Measurements from ENCODE around the gene EFEMP2. TPM values are rescaled to one million over a fixed set of nuclear protein-coding genes. Genes with fewer than 3 reads are reported as not detected.

The EFEMP2 gene
- 1 to 10 TPM; 1.0 to 2.9 (median 2.0) TPM for total RNA-seq

DNA sequence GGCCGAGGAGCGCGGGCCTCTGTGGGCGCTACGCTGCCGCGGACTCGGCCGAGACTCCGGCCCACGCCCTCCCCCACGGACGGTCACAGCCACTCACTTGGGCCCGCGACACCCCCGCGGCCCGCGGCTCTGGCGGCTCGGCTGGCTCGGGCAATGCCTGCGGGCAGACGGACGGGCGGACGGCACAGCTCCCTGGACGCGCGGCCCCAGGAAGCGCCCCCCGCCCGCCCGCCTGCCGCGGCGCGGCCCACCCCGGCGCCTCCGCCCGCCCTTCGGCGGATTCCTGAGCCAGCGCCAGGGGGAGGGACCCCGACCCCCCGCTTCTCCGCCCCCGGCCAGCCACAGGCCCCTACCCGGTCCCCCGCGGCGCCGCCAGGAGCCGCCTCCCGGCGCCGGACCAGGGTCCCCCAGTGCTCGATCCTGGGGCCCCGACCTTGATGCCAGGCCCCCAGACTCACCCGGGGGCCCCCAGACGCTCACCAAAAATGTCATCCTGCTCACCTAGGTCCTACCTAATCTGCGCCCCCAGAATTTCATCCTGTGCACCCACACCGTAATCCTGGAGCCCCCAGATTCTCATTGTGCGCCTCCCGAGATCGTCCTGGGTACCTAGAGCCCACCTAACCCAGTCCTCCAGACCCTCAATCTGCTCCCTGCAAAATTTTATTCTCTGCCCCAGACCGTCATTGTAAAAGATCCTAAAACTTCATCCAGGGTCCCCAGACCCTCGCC is at the start of gene EFEMP2:
TSS of gene EFEMP2 (minus strand) at position 215 of the 732 bp plus-strand sequence. CDS start 446 bp downstream, outside the sequence.
- no peaks in the 10 kb centered on the region for H3K36me3 Mint-ChIP-seq (ENCODE audit: insufficient read depth)
- H3K9me3 Mint-ChIP-seq, result no peaks in the 10 kb centered on the region
- DNase-seq (no peak), ATAC-seq (peak in 1 of 2 donors; percentile 8)
- H3K27me3 Mint-ChIP-seq (ENCODE audit: low read depth), result no peaks in the 10 kb centered on the region
- peak within 1 kb of the TSS; percentile 84 for H3K4me3 Mint-ChIP-seq
- peaks cover 21% of the 10 kb centered on the region for H3K4me1 Mint-ChIP-seq (ENCODE audit: low read depth)

DNA sequence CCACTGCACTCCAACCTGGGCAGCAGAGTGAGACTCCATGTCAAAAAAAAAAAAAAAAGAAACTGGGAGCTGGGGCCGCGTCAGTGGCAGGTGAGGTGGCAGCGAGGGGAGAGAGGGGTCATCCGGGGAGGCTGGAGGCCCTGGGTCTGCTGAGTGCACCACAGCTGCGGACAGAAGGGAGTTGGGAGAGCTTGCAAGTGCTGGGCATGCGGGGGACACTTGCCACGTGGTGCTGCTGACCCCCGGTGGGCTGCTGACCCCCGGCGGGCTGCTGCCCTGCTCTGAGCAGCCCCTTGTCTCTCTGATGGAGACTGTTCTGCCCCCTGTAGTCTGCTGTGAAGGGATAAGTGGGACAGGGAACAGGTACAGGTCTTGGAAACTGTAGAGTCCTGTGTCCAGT is 49.3 kb upstream of the EFEMP2 start:
- no peak for ATAC-seq
- DNase-seq, result no peak
- peak overlapping the region; percentile 7 for H3K4me3 Mint-ChIP-seq
- no peaks in the 10 kb centered on the region for H3K9me3 Mint-ChIP-seq
- no peaks in the 10 kb centered on the region for H3K27me3 Mint-ChIP-seq (ENCODE audit: low read depth)
- peaks cover 8% of the 10 kb centered on the region for H3K36me3 Mint-ChIP-seq (ENCODE audit: insufficient read depth)
- H3K4me1 Mint-ChIP-seq (ENCODE audit: low read depth), result peaks cover 30% of the 10 kb centered on the region

DNA sequence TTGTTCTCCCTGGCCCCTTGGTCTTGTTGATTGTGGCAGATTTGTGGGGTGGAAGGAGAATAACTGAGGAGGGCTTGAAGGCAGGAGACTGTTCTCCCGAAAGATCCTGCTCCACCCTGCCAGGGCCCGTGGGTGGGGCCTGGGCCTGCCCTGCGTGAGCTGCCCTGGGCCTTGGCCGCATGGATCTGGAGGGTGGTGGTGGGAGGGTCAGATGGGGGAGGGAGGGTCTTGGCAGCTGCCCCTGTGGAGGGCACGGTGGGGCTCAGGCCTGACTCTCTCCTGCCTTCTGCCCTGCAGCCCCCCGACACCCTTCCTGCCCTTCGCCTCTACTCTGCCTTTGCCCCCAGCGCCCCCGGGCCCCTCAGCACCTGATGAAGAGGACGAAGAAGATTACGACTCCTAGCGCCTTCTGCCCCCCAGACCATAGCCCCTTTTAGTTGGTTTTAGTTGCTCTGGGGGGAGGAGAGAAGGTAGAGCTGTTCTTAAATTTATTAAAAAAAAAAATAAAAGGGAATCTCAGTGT is 48.5 kb upstream of the EFEMP2 start:
- DNase-seq (no peak), ATAC-seq (no peak)
- Mint-ChIP-seq H3K9me3 (no peaks in the 10 kb centered on the region), H3K4me1 (ENCODE audit: low read depth) (peaks cover 35% of the 10 kb centered on the region), H3K36me3 (ENCODE audit: insufficient read depth) (peaks cover 8% of the 10 kb centered on the region), H3K4me3 (peak overlapping the region; percentile 92), H3K27me3 (ENCODE audit: low read depth) (no peaks in the 10 kb centered on the region)

DNA sequence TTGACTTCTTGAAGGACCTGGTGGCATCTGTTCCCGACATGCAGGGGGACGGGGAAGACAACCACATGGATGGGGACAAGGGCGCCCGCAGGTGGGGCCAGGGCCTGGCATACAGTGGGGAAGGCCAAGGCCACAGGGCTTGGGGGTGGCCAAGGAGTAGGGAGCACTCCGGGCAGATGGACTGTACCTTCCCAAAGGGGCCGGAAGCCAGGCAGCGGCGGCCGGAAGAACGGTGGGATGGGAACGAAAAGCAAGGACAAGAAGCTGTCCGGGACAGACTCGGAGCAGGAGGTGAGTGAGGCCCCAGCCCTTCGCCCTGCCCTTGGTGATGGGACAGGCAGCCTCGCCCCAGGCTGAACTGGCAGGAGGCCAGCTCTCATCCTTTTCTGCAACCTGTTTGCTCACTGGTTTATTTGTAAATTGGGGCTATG is 47.8 kb upstream of the EFEMP2 start:
- Mint-ChIP-seq H3K9me3 (no peaks in the 10 kb centered on the region), H3K36me3 (ENCODE audit: insufficient read depth) (peaks cover 8% of the 10 kb centered on the region), H3K4me1 (ENCODE audit: low read depth) (peaks cover 36% of the 10 kb centered on the region), H3K27me3 (ENCODE audit: low read depth) (no peaks in the 10 kb centered on the region), H3K4me3 (peak overlapping the region; percentile 92)
- DNase-seq (no peak), ATAC-seq (no peak)

DNA sequence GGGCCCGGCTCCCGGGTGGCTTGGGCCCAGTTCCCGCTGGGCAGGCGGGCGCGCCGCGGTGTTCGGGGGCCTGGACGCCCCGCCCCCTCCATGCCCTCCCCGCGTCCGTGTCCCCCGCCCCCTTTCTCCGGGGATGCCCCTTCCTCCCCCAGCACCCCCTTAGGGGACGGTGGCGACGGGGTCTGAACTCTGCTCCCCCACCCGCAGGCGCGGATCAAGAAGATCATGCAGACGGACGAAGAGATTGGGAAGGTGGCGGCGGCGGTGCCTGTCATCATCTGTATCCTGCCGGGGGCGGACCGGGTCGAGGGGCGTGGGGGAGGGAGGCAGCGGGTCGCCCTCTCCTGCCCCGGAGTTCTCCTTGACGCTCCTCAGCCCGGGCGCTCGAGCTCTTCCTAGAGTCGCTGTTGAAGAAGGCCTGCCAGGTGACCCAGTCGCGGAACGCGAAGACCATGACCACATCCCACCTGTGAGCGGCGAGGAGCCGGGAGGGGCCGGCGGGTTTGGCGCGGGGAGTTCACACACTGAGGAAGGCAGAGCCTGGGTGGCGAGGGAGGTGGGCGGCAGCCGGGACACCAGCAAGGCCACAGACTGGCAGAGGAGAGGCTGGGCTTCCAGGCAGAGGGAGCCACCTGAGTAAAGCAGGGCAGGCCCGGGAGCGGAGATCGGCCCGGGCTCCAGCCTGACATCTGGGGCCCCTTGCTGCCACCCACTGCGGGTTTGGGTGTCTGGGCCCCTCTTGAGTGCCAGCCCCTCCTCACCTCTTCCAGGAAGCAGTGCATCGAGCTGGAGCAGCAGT is 47.2 kb upstream of the EFEMP2 start:
- peak overlapping the region; percentile 92 for H3K4me3 Mint-ChIP-seq
- peak; percentile 54 for DNase-seq
- H3K27me3 Mint-ChIP-seq (ENCODE audit: low read depth), result no peaks in the 10 kb centered on the region
- H3K4me1 Mint-ChIP-seq (ENCODE audit: low read depth), result peaks cover 42% of the 10 kb centered on the region
- H3K36me3 Mint-ChIP-seq (ENCODE audit: insufficient read depth), result peaks cover 8% of the 10 kb centered on the region
- H3K9me3 Mint-ChIP-seq, result no peaks in the 10 kb centered on the region
- peak; percentile 50 to 54 for ATAC-seq

DNA sequence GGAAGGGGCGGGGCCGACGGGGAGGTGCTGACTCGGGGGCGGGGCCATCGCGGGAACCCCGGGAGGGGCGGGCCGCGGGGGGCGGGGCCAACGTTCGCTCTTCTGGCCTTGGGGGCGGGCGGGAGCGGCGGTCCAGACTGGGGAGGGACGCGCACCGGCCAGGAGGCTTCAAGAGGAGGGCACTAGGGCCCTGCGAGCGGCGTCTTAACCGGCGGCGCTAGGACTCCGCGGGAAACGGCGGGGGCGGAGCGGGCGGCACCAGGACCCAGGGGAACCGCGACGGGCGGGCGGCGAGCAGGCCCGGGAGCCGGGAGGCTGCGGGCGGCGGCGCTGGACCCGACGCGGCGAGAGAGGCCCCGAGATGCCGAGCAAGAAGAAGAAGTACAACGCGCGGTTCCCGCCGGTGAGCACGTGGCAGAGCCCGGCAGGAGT is 46.6 kb upstream of the EFEMP2 start, which contains the start of gene DRAP1:
TSS of gene DRAP1 (plus strand) at position 286 of the 432 bp plus-strand sequence. CDS start at position 362, 76 bp downstream.
- peak within 1 kb of the TSS; percentile 92 for H3K4me3 Mint-ChIP-seq
- ATAC-seq (peak; percentile 90 to 91), DNase-seq (peak; percentile 99)
- H3K9me3 Mint-ChIP-seq, result no peaks in the 10 kb centered on the region
- peaks cover 8% of the 10 kb centered on the region for H3K36me3 Mint-ChIP-seq (ENCODE audit: insufficient read depth)
- no peaks in the 10 kb centered on the region for H3K27me3 Mint-ChIP-seq (ENCODE audit: low read depth)
- peaks cover 45% of the 10 kb centered on the region for H3K4me1 Mint-ChIP-seq (ENCODE audit: low read depth)

DNA sequence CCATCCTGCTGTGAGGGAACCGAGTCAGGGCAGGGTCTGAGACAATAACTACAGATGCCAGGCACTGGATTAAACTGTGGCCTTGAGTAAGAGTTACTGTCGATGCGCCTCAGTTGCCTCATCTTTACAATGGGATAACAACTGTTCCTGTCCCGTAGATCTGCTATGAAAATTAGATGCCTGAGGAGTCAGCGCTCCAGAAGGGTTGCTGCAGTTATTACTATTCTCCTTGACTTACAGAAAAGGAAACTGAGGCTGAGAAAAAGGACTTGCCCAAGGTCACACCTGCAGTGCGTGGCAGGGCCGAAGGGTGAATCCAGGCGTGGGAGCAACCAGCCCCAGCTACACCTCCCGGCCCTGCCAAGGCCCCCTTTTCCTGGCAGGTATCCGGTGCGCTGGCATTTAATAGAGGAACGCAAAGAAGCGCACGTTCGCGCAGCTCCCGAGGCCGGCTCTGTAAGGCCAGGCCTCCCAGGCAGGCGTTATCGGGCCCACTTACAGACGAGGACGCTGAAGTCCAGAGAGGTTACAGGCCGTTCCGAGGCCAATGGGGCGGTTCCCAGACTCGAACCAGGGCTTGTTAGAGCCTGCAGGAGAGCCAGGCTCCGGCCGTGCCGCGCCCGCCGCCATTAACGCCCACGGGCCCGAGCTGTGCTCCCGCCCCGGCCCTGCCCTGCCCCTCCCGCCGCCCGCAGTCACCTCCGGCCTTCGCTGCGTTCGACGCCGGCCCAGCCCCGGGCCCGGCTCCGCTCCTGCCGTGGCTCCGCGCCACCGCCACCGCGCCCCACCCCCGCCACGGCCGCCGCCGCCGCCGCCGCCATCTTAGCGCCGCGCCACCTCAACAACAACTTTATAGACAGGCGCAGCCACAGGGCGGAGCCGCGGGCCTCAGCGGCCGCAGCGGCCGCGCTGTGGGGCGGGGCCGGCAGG is 45.9 kb upstream of the EFEMP2 start, which contains the start of gene C11orf68:
TSS of gene C11orf68 (minus strand) at position 852 of the 930 bp plus-strand sequence. CDS start at position 821, 31 bp downstream.
- Mint-ChIP-seq H3K36me3 (ENCODE audit: insufficient read depth) (peaks cover 8% of the 10 kb centered on the region), H3K4me3 (peak within 1 kb of the TSS; percentile 92), H3K9me3 (no peaks in the 10 kb centered on the region), H3K27me3 (ENCODE audit: low read depth) (no peaks in the 10 kb centered on the region), H3K4me1 (ENCODE audit: low read depth) (peaks cover 45% of the 10 kb centered on the region)
- ATAC-seq, result peak; percentile 72 to 76
- DNase-seq, result no peak

DNA sequence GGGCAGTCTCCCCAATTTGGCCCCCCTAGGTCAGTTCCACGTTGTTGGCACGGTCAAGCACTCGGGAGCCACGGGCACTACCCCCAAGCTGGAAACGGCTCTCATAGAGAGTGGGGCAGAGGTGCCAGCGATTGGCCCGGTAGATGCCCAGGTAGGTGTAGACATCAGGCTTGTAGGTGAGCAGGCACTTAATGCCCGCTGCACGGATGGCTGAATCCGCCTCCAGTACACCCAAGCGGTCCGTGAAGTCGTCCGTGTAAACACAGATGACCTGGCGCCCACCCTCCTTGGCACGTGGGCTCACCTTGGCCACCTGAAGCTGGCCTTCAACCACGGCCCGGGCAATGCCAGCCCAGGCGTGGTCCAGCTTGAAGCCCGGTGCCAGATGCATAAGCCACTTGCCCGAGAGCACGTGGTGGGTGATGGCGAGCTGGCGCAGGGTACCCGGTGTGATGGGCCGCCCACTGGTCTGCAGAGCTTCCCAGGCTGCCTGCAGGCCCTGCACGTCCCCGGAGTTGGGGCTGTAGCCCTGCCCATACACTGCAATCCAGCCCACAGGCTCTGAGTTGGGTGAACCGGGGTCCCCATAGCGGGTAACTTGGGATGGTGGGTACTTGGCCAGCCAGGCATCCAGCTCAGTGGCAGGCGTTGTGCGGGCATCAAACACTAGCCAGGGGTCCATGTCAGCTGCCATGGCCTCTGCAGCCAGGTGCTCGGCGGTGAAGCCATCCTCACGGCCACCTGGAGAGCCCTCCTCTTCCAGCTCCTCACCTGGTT is 45.0 kb upstream of the EFEMP2 start:
- peaks cover 41% of the 10 kb centered on the region for H3K4me1 Mint-ChIP-seq (ENCODE audit: low read depth)

DNA sequence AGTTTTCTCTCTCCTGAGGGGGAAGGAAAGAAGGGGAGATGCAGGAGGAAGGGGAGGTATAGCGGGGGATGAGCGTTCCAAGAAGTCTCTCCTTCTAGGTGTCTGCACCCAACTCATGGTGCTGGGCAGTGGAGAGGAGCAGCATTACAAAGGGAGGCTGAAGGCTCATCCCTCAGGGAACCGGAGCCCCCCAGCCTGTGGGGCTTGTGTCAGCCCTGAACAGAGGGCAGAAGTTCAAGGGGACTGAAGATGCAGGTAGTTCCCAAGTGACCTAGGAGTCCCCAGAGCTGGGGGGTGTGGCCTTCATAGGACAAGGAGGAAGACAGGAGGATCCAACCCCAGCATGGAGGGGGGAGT is 44.5 kb upstream of the EFEMP2 start:
- ATAC-seq, result no peak

More for the DNA sequence above, 45.0 kb upstream of the EFEMP2 start:
- DNase-seq (no peak), ATAC-seq (no peak)
- Mint-ChIP-seq H3K9me3 (no peaks in the 10 kb centered on the region), H3K27me3 (ENCODE audit: low read depth) (no peaks in the 10 kb centered on the region), H3K4me3 (peak overlapping the region; percentile 87), H3K36me3 (ENCODE audit: insufficient read depth) (peaks cover 3% of the 10 kb centered on the region)

DNA sequence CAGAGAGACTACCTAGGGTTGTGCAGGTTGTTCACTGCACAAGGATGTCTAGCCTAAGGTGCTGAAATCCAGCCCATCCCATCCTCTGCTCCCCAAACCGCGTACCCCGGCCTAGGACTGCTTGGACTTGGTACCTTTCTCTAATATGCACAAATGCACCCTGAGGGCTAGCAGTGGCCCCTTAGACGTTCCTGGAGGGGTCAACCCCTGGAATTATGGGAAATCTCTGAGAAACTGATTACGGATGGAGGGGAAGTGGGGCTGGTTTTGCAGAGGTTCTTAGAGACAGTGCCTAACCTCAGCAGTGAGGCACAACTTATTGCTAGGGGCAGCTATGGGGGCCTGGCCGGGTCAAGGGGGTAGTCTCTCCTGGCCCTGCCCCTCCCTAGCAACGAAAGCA is 43.8 kb upstream of the EFEMP2 start:
- Mint-ChIP-seq H3K4me1 (ENCODE audit: low read depth) (peaks cover 35% of the 10 kb centered on the region), H3K9me3 (no peaks in the 10 kb centered on the region), H3K4me3 (peak overlapping the region; percentile 87), H3K27me3 (ENCODE audit: low read depth) (peaks cover 3% of the 10 kb centered on the region), H3K36me3 (ENCODE audit: insufficient read depth) (no peaks in the 10 kb centered on the region)
- DNase-seq, result no peak
- ATAC-seq, result no peak

More for the DNA sequence above, 44.5 kb upstream of the EFEMP2 start:
- no peak for DNase-seq
- peaks cover 36% of the 10 kb centered on the region for H3K4me1 Mint-ChIP-seq (ENCODE audit: low read depth)
- H3K36me3 Mint-ChIP-seq (ENCODE audit: insufficient read depth), result no peaks in the 10 kb centered on the region
- no peaks in the 10 kb centered on the region for H3K9me3 Mint-ChIP-seq
- H3K4me3 Mint-ChIP-seq, result peak overlapping the region; percentile 87
- no peaks in the 10 kb centered on the region for H3K27me3 Mint-ChIP-seq (ENCODE audit: low read depth)

DNA sequence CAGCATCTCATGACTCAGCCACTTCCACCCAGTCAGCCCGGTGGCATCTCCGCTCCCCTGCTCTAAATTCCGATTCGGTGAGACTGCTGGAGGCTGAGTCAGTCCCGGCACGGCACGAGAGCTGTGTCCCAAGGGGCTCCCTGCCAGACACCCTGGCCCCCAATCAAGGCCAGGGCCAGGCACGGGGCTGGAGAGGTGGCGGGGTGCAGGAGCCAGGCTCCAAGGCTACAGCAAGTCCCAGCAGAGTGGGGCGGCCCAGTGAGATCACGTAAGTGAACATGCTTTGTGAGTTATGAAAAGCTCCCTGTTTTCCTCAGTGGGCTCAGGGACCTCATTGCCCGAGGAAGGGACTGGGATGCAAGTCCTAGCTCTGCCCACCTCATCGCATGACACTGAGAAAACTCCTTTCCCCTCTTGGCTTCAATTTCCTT is 43.2 kb upstream of the EFEMP2 start:
- ATAC-seq (no peak), DNase-seq (no peak)
- H3K4me1 Mint-ChIP-seq (ENCODE audit: low read depth), result peaks cover 34% of the 10 kb centered on the region
- peaks cover 3% of the 10 kb centered on the region for H3K27me3 Mint-ChIP-seq (ENCODE audit: low read depth)
- H3K4me3 Mint-ChIP-seq, result no peak overlapping the region
- H3K36me3 Mint-ChIP-seq (ENCODE audit: insufficient read depth), result no peaks in the 10 kb centered on the region
- H3K9me3 Mint-ChIP-seq, result no peaks in the 10 kb centered on the region

DNA sequence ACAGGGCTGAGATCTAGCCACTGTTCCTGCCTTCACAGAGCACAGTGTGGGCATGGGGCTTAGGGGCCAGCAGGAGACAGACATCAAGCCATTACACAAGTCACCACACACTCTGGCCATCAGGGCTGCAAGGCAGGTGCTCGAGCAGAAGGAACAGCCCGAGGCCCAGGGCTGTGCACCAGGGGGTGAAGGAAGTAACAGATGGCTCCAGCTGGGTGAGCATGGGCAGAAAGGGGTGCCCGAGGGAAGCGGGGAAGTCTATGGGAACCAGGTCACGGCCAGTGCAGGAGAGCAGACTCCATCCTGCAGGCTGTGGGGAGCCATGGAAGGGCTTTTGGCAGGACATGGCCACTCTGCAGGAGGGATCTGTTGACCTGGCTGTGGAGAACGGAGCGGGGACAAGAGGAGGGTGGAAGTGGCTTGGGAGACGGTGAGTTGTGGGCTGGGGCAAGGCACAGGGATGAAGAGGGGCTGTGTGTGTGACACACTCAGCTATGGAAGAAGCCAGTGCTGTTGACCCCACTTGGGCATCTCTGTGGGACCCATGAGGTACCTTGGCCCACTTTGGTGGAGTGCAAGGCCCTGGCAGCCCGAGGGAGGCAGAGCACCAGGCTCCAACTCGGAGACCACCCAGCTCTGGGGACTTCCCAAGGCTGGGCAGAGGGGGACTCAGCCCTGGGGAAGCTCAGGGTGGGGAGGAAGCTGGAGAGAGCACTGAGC is 42.7 kb upstream of the EFEMP2 start:
- H3K36me3 Mint-ChIP-seq (ENCODE audit: insufficient read depth), result no peaks in the 10 kb centered on the region
- H3K4me1 Mint-ChIP-seq (ENCODE audit: low read depth), result peaks cover 29% of the 10 kb centered on the region
- no peaks in the 10 kb centered on the region for H3K9me3 Mint-ChIP-seq
- ATAC-seq, result no peak
- no peak for DNase-seq
- peaks cover 3% of the 10 kb centered on the region for H3K27me3 Mint-ChIP-seq (ENCODE audit: low read depth)
- no peak overlapping the region for H3K4me3 Mint-ChIP-seq
